Nephron progenitor cell (in vitro differentiated cells): ENCODE results near the gene TPRG1L.

Source experiments
- DNase-seq: peaks from one replicate; pipeline ENCODE4 v3.0.0; 2021
- H3K27ac Mint-ChIP-seq: 2 replicates; pipeline ENCODE4 v1.8.0; 2021; ENCODE audit warnings: mild to moderate bottlenecking, moderate library complexity, mixed read lengths
- H3K27me3 Mint-ChIP-seq: 2 replicates; pipeline ENCODE4 v1.8.0; 2021; ENCODE audit warnings: mild to moderate bottlenecking, low read depth, mixed read lengths; ENCODE audit not compliant: poor library complexity
- H3K36me3 Mint-ChIP-seq: 2 replicates; pipeline ENCODE4 v1.8.0; 2021; ENCODE audit warnings: low read depth, mixed read lengths
- H3K4me1 Mint-ChIP-seq: 2 replicates; pipeline ENCODE4 v1.8.0; 2021; ENCODE audit warnings: mixed read lengths
- H3K4me3 Mint-ChIP-seq: 2 replicates; pipeline ENCODE4 v1.8.0; 2021; ENCODE audit warnings: mild to moderate bottlenecking, moderate library complexity, mixed read lengths
- H3K9me3 Mint-ChIP-seq: 2 replicates; pipeline ENCODE4 v1.8.0; 2021; ENCODE audit warnings: mild to moderate bottlenecking, moderate library complexity, mixed read lengths
- CTCF ChIP-seq: fragments of 200-600 bp; sonication (generic); IDR thresholded peaks from 2 replicates; pipeline ENCODE4 v1.5.0; 2021; ENCODE audit warnings: antibody characterized with exemption

The TPRG1L gene

GRCh38 chr1:3678361-3679097 is 53.7 kb downstream of the TPRG1L start:
- no peak for TF ChIP-seq CTCF
- Mint-ChIP-seq H3K27me3 (peaks cover 39% of the 10 kb centered on the region), H3K4me3 (no peak overlapping the region)

GRCh38 chr1:3679098-3679555 is 54.3 kb downstream of the TPRG1L start:
- H3K36me3 Mint-ChIP-seq: no peaks in the 10 kb centered on the region
- no peak for DNase-seq
- no peak overlapping the region for H3K4me3 Mint-ChIP-seq
- peaks cover 35% of the 10 kb centered on the region for H3K27me3 Mint-ChIP-seq
- H3K9me3 Mint-ChIP-seq: no peaks in the 10 kb centered on the region
- H3K4me1 Mint-ChIP-seq: peaks cover 24% of the 10 kb centered on the region
- TF ChIP-seq CTCF: no peak
- no peak overlapping the region for H3K27ac Mint-ChIP-seq

More at GRCh38 chr1:3678361-3679097, 53.7 kb downstream of the TPRG1L start:
- no peaks in the 10 kb centered on the region for H3K36me3 Mint-ChIP-seq
- no peaks in the 10 kb centered on the region for H3K9me3 Mint-ChIP-seq
- H3K27ac Mint-ChIP-seq: no peak overlapping the region
- no peak for DNase-seq
- peaks cover 26% of the 10 kb centered on the region for H3K4me1 Mint-ChIP-seq
